CD4-positive, CD25-positive, alpha-beta regulatory T cell (primary cell): Measurements from ENCODE around the gene PPP3CA. TPM values are rescaled to one million over a fixed set of nuclear protein-coding genes. Genes with fewer than 3 reads are reported as not detected.

Experiments used
- ATAC-seq, 2 donors: fragments of 150-1000 bp; cut with Tn5 transposase; one replicate each; pipeline ENCODE4 v1.10.0; 2021; ENCODE audit warnings: low read depth in 2 of 2, moderate number of reproducible peaks in 2 of 2, moderate library complexity in 1 of 2
- DNase-seq, 3 donors: peaks; one replicate each; pipeline versions ENCODE4 v3.0.0 to v3.0.0-alpha.2; 2012 to 2022; ENCODE audit warnings: mixed read lengths in 1 of 3
- H3K27ac ChIP-seq: one replicate; pipeline ENCODE4 v1.7.0; 2013; ENCODE audit warnings: mild to moderate bottlenecking, low read length; ENCODE audit not compliant: insufficient read depth, poor library complexity, severe bottlenecking
- H3K27me3 ChIP-seq: one replicate; pipeline ENCODE4 v1.7.0; 2013; ENCODE audit warnings: low read length; ENCODE audit not compliant: control insufficient read depth, insufficient read depth
- H3K36me3 ChIP-seq: one replicate; pipeline ENCODE4 v1.7.0; 2013; ENCODE audit warnings: mild to moderate bottlenecking, low read length, moderate library complexity; ENCODE audit not compliant: control insufficient read depth, insufficient read depth
- H3K4me1 ChIP-seq: 2 replicates; pipeline ENCODE4 v1.7.0; 2013; ENCODE audit warnings: mild to moderate bottlenecking, low read length; ENCODE audit not compliant: insufficient read depth, control insufficient read depth, poor library complexity, severe bottlenecking
- H3K4me3 ChIP-seq: one replicate; pipeline ENCODE4 v1.7.0; 2013; ENCODE audit warnings: low read depth, mild to moderate bottlenecking, low read length, moderate library complexity
- H3K9me3 ChIP-seq, 2 experiments: 1 replicate in 1 of 2; 2 replicates in 1 of 2; pipeline ENCODE4 v1.7.0; 2013; ENCODE audit warnings: low read length in 2 of 2, mild to moderate bottlenecking in 1 of 2, moderate library complexity in 1 of 2; ENCODE audit not compliant: control insufficient read depth in 2 of 2
- H3K27ac Mint-ChIP-seq, 3 donors: one replicate each; pipeline ENCODE4 v1.8.0; 2020 to 2022; ENCODE audit warnings: mild to moderate bottlenecking in 3 of 3, mixed read lengths in 3 of 3, moderate library complexity in 2 of 3
- H3K27me3 Mint-ChIP-seq: one replicate; pipeline ENCODE4 v1.8.0; 2022; ENCODE audit warnings: mild to moderate bottlenecking, mixed read lengths
- H3K36me3 Mint-ChIP-seq: one replicate; pipeline ENCODE4 v1.8.0; 2020; ENCODE audit warnings: mixed read lengths
- H3K4me1 Mint-ChIP-seq, 4 donors: one replicate each; pipeline ENCODE4 v1.8.0; 2020 to 2022; ENCODE audit warnings: mixed read lengths in 4 of 4, mild to moderate bottlenecking in 1 of 4
- H3K4me3 Mint-ChIP-seq, 4 donors: one replicate each; pipeline ENCODE4 v1.8.0; 2020 to 2022; ENCODE audit warnings: mild to moderate bottlenecking in 4 of 4, mixed read lengths in 4 of 4, moderate library complexity in 3 of 4
- H3K9me3 Mint-ChIP-seq, 7 donors: one replicate each; pipeline ENCODE4 v1.8.0; 2020 to 2022; ENCODE audit warnings: mixed read lengths in 7 of 7, mild to moderate bottlenecking in 3 of 7, moderate library complexity in 2 of 7
- polyA plus RNA-seq, 4 donors: library from polyadenylated mRNA; unstranded; fragments of 300-500 nt; fragmentation: Illumina TruSeq; gene quantifications; one replicate each; pipeline ENCODE4 v1.2.3, GENCODE V29; 2021
- total RNA-seq: library from RNA; stranded (reverse); gene quantifications from one replicate; pipeline ENCODE4 v1.2.3, GENCODE V29; 2022

PPP3CA gene
- total and polyA plus RNA-seq, 5 donors from 2014 or later = 5.2 to 31.1 (median 6.7) TPM

DNA sequence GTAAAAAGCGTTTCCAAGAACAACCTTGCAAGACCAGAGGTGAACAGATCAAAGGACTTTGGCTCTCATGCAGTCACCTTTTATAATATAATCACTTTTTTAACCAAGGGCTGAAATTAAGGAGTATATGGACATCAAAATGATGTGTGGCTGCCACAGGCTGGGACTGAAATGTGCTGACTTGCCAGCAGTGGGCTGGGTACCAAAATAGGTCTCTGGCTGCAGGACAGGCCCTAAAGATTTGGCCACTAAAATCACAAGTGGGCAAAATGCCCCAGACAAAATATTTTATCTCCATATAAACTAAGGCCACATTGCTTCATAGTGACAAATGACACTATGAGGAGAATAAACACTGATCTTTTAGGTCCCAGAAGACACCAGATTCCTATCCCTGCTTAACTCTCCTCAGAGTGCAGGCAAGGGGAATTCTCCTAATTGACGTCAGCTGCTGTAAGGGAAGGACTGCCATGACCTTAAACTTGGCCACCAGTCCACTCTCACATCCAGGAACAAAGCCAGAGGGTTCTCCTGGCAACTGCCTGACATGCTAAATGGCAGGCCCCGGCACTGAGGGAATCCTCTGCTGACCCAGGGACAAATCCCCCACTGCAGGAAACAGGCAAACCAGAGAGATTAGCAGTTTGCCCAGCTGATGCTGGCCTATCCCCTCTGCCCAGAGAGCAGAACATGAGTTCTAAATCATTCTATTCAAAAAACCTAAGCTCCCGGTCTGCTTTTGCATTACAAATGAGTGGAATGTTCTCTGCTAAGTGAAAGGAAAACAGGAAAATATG, 155.8 kb downstream of the PPP3CA start:
- Mint-ChIP-seq H3K4me3 (no peak overlapping the region), H3K27me3 (no peaks in the 10 kb centered on the region), H3K4me1 (peaks cover 26 to 33% (median 27%) of the 10 kb centered on the region in 4 donors), H3K36me3 (peaks cover 20% of the 10 kb centered on the region), H3K27ac (peak overlapping the region in 2 of 3 donors; percentile 74 to 79), H3K9me3 (no peaks in the 10 kb centered on the region)
- no peak overlapping the region for H3K4me3 ChIP-seq
- no peaks in the 10 kb centered on the region for H3K27me3 ChIP-seq
- ATAC-seq (no peak), DNase-seq (no peak)
- no peak overlapping the region for H3K27ac ChIP-seq
- peaks cover 6% of the 10 kb centered on the region for H3K36me3 ChIP-seq
- H3K9me3 ChIP-seq = no peaks in the 10 kb centered on the region
- peaks cover 7% of the 10 kb centered on the region for H3K4me1 ChIP-seq

DNA sequence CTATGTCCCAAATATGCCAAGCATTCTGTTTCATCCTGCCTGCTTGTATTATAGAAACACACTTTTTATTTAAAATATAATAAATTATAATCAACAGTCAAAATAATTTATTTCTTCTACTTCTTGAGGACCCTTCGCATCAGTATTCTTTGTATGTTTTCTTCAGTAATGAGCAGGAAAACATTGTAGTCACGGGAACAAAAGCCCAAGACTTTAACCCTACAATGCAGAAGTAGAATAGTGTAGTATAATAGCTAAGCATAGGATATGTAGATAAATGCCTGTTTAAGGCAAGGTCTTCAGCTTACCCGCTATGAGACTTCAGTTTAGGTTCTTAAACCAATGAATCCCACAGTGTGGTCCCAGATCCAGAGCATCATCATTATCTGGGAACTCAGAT, 156.6 kb downstream of the PPP3CA start:
- Mint-ChIP-seq H3K27me3 (no peaks in the 10 kb centered on the region), H3K4me3 (no peak overlapping the region), H3K36me3 (peaks cover 17% of the 10 kb centered on the region), H3K27ac (peak overlapping the region in 1 of 3 donors; percentile 74), H3K4me1 (peaks cover 26 to 28% (median 27%) of the 10 kb centered on the region in 4 donors), H3K9me3 (no peaks in the 10 kb centered on the region)
- H3K27ac ChIP-seq = no peak overlapping the region
- H3K27me3 ChIP-seq = no peaks in the 10 kb centered on the region
- no peak for DNase-seq
- no peaks in the 10 kb centered on the region for H3K9me3 ChIP-seq
- H3K4me1 ChIP-seq = peaks cover 7% of the 10 kb centered on the region
- H3K4me3 ChIP-seq = no peak overlapping the region
- H3K36me3 ChIP-seq = peaks cover 6% of the 10 kb centered on the region
- no peak for ATAC-seq

DNA sequence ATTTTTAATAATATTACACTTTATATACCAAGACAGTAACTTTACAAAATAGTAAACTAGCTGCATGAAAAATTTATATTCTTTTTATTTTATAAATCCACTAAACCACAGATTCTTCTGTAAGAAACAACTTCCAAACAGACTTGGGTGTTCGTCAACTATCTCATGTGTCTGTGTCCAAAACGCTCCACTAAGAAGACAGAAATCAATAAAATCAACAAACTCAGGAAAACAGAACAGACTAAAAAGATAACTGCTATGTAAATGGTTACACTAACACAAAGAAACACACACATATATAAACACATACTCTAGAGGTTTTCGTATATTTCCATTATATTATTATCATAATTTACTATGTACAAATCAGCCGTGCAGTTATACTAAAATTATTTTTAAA, 158.4 kb downstream of the PPP3CA start:
- Histone ChIP-seq H3K36me3 (no peaks in the 10 kb centered on the region), H3K4me3 (no peak overlapping the region), H3K9me3 (no peaks in the 10 kb centered on the region), H3K27ac (no peak overlapping the region), H3K4me1 (peaks cover 7% of the 10 kb centered on the region), H3K27me3 (no peaks in the 10 kb centered on the region)
- ATAC-seq = no peak
- DNase-seq = no peak
- no peaks in the 10 kb centered on the region for H3K9me3 Mint-ChIP-seq
- peaks cover 26 to 32% (median 27%) of the 10 kb centered on the region in 4 donors for H3K4me1 Mint-ChIP-seq
- H3K27ac Mint-ChIP-seq = no peak overlapping the region
- H3K27me3 Mint-ChIP-seq = no peaks in the 10 kb centered on the region
- H3K36me3 Mint-ChIP-seq = peaks cover 9% of the 10 kb centered on the region
- no peak overlapping the region for H3K4me3 Mint-ChIP-seq

DNA sequence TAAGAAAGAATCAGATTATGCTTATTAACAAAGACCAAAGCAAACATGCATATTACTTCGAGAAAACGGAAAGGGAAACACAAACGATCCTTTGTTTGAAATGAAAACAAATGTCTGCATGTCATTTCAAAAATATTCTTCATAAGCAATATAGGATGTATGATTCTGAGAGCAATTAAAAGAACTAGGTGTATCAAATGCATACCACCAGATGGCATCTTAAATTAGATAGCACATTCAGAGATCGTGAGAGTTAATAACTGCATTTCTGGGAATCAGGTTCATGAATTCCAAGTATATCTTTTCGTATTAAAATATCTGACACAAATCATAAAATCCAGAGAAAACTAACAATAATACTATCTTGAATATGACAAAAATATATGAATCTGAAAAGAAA, 159.5 kb downstream of the PPP3CA start:
- H3K4me3 Mint-ChIP-seq = peak overlapping the region in 1 of 4 donors; percentile 48
- DNase-seq (peak in 2 of 3 donors; percentile 14 to 50), ATAC-seq (peak in 1 of 2 donors; percentile 46)
- no peak overlapping the region for H3K4me3 ChIP-seq
- no peaks in the 10 kb centered on the region for H3K27me3 ChIP-seq
- H3K27ac ChIP-seq = no peak overlapping the region
- peaks cover 25 to 35% (median 27%) of the 10 kb centered on the region in 4 donors for H3K4me1 Mint-ChIP-seq
- H3K9me3 ChIP-seq = no peaks in the 10 kb centered on the region
- no peaks in the 10 kb centered on the region for H3K27me3 Mint-ChIP-seq
- H3K36me3 Mint-ChIP-seq = peaks cover 16% of the 10 kb centered on the region
- peaks cover 2% of the 10 kb centered on the region for H3K36me3 ChIP-seq
- peaks cover 7% of the 10 kb centered on the region for H3K4me1 ChIP-seq
- no peak overlapping the region for H3K27ac Mint-ChIP-seq
- no peaks in the 10 kb centered on the region for H3K9me3 Mint-ChIP-seq

DNA sequence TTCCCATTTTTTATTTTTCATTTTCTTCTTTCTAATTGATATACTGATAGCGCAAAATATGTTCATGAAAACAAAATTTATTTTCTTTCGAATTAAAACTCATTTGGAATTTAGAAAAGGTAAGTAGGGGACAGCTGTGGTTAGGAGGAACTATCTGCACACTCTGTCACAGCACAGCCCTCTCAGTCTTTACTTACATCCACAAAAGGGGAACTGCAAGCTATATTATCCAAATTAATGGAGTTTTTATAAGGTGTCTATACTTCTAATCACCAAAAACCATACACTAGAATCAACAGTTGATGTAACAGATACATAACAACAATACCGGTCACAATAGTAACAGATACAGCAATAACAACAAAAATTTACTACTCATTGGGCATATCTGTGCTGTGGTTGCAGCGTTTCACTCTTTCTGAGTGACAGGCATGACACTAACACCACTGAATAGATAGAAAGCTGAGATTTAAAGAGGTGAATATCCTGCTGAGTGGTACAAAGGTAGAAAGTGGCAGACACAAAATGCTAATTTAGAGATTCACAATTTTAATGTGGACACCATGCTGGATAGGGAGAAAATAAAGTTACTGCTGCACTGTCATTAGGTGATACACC, 160.7 kb downstream of the PPP3CA start:
- H3K9me3 ChIP-seq = no peaks in the 10 kb centered on the region
- Mint-ChIP-seq H3K9me3 (peaks cover 0 to 5% (median 0%) of the 10 kb centered on the region in 7 donors), H3K27ac (peak overlapping the region in 1 of 3 donors; percentile 40), H3K4me1 (peaks cover 16 to 34% (median 21%) of the 10 kb centered on the region in 4 donors), H3K4me3 (no peak overlapping the region), H3K36me3 (peaks cover 18% of the 10 kb centered on the region), H3K27me3 (no peaks in the 10 kb centered on the region)
- H3K27me3 ChIP-seq = no peaks in the 10 kb centered on the region
- peaks cover 7% of the 10 kb centered on the region for H3K4me1 ChIP-seq
- no peak overlapping the region for H3K27ac ChIP-seq
- ATAC-seq (no peak), DNase-seq (no peak)
- peaks cover 5% of the 10 kb centered on the region for H3K36me3 ChIP-seq
- H3K4me3 ChIP-seq = no peak overlapping the region

DNA sequence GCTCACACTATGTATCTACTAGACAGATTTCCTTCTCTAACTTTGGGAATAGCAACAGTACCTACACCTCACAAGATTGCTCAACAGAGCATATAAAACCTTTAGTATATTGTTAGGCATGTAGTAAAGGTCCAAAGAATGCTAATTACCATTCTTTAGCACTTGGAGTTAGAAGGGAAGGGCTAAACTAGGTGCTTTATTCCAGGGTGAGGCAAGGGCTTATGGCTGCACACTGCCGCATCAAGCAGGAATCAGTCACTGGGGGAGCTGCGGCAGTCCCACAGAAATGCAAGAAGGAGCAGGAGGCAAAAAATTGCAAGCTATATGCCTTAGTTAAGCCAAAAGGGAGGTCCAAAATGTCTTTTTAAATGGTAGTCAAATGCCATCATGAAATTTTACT, 162.7 kb downstream of the PPP3CA start:
- no peak for ATAC-seq
- Histone ChIP-seq H3K4me3 (no peak overlapping the region), H3K36me3 (peaks cover 5% of the 10 kb centered on the region), H3K27ac (no peak overlapping the region), H3K27me3 (no peaks in the 10 kb centered on the region), H3K9me3 (no peaks in the 10 kb centered on the region), H3K4me1 (peaks cover 7% of the 10 kb centered on the region)
- Mint-ChIP-seq H3K27me3 (no peaks in the 10 kb centered on the region), H3K27ac (no peak overlapping the region), H3K9me3 (peaks cover 0 to 5% (median 0%) of the 10 kb centered on the region in 7 donors), H3K36me3 (peaks cover 18% of the 10 kb centered on the region), H3K4me1 (peaks cover 13 to 32% (median 18%) of the 10 kb centered on the region in 4 donors), H3K4me3 (peak overlapping the region in 1 of 4 donors; percentile 68)
- DNase-seq = no peak

DNA sequence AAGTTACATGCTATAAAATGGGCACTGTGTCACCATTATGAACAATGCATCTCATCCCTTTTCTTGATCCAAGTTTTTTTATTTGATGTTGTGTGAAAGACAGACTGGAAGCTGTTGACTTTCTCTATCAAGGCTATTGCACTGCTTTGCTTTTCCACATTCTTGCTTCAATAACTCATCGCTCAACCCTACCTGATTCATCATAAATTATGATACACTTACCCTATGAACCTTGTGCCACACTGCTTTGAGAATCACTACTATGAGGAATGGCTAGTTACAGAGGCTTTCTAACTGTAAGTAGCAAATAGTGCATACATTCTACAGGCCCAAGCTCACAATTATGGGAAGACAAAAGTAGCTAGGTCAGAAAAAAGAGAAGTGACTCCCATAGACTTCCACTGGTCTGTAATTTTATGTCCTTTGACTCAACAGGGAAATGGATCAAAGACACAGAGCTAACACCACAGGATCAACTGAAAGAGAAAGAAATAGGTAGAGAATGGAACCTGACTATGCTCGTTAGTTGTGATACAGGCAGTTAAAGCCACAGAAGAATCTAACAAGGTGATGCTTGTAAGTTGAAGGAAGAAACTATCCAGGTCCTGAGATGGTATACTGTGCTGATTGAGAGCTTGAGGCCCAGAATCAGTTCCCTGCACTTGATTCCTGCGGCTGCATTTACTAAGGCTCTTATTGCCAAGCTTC, 163.5 kb downstream of the PPP3CA start:
- Mint-ChIP-seq H3K9me3 (peaks cover 0 to 5% (median 0%) of the 10 kb centered on the region in 7 donors), H3K4me3 (no peak overlapping the region), H3K4me1 (peaks cover 10 to 28% (median 18%) of the 10 kb centered on the region in 4 donors), H3K27ac (no peak overlapping the region), H3K27me3 (no peaks in the 10 kb centered on the region), H3K36me3 (peaks cover 18% of the 10 kb centered on the region)
- ATAC-seq = no peak
- peaks cover 7% of the 10 kb centered on the region for H3K4me1 ChIP-seq
- DNase-seq = no peak
- H3K27ac ChIP-seq = no peak overlapping the region
- no peaks in the 10 kb centered on the region for H3K9me3 ChIP-seq
- H3K36me3 ChIP-seq = peaks cover 5% of the 10 kb centered on the region
- no peak overlapping the region for H3K4me3 ChIP-seq
- H3K27me3 ChIP-seq = no peaks in the 10 kb centered on the region
